HG02610 (cell line): ENCODE results near the gene SCN4A.

Experiments
- ATAC-seq: cut with Tn5 transposase; IDR thresholded peaks from one replicate; pipeline ENCODE4 v1.9.1; 2021; ENCODE audit warnings: mild to moderate bottlenecking, moderate library complexity; ENCODE audit not compliant: unreplicated experiment

The SCN4A gene

DNA sequence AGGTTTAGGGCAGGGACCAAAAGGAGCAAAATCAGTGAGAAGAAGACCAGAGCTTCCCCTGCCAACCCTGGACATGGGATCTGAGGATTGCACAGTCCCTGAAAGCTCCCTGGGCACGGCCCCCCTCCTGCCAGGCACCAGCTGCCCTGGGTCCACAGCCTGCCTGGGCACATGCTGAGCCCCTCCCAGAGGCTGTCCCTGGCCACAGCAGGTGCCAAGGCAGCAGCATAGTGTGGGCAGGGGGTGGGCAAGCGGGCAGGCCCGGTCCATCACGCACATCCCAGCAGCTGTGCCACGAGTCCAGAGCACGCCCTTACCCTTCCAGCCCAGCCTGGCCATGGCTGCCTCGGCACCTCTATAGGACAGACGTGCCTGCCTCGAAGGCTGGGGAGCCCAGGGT is 12.7 kb downstream of the SCN4A start:
- ATAC-seq: no peak

DNA sequence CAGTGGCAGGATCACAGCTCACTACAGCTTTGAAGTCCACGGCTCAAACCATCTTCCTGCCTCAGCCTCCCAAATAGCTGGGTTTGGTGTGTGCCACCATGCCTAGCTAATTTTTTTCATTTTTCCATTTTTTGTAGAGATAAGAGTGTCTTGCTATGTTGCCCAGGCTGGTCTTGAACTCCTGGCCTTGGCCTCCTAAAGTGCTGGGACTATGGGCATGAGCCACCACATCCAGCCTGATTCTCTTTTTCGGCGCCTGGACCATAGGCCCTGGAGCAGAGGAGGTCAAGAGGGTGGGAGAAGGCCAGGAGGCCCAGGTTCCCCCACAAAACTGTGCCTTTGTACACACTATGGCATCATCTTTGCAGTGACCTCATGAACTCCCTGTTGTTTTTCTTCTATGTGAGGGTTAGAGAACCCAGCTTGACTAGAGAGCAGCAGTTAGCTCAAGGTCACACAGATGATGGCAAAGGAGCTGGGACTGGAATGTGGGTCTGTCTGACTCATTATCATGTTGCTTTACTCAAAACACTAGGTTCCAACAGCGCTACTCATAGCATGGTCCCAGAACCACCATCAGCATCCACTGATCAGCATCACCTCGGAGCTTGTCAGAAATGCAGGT is 16.3 kb downstream of the SCN4A start:
- ATAC-seq: no peak

DNA sequence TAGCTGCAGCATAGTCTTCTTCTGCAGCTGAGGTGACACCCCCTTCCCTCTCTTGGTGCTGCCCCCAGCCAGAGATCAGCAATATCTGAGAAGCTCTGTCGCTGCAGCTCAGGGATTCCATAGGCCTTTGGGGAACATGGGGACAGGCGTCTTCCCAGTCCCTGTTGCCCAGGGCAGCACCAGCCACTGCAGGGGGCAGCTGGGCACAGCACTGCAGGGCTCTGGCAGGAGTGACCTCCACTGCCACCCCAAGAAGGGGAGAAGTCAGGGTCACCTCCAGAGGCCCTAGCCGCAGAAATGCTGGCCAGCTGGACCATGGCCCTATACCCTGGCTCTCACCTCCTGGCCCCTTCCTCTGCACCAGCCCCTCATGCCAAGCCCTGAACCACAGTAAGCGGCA is 16.9 kb downstream of the SCN4A start:
- ATAC-seq: no peak

DNA sequence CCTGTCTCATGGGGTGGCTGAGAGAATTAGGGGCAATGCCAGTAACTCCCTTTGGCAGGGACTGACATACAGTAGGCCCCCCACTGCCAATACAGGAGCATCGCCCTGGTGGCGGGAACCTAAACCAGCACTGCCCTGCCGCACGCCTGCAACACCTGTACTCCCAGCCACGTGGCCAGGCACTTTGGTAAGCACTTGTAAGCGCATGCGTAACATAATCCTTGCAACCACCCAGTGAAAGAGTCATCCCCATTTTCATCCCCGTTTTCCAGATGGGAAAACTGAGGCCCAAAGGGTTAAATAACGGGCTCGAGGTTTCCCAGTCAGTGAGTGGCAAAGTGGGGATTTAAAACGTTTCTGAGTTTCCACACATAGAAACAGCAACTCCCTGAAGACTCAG is 17.5 kb downstream of the SCN4A start:
- no peak for ATAC-seq

DNA sequence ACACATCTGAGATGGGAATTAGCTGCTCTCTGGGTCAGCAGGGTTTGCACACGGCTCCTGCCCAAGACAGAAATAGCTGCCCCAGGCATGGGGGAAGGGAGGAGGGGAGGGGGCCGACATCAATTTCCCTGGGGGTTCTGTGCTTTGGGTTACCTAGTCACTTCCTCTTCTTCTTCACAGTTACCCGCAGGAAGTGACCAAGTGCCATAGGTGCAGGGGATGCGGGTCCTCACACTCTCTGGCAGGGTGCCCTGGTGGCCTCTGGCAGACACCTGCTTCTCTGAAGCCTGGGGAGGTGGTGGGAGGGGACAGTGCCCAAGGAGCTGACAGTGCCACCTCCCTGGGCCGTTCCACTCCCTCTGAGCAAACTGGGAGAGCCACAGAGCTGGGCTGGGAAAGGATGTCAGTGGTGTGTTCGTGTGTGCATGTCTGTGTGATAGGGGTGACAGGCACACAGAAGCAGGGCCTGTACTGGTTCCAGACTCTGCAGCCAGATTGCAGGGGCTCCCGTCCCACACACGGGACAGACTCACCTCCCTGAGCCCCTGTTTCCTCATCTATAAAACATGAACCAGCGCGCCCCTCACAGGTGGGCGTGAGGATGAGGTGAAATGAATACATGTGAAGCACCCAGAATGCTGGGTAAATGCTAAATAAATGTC is 18.2 kb downstream of the SCN4A start:
- ATAC-seq: no peak

DNA sequence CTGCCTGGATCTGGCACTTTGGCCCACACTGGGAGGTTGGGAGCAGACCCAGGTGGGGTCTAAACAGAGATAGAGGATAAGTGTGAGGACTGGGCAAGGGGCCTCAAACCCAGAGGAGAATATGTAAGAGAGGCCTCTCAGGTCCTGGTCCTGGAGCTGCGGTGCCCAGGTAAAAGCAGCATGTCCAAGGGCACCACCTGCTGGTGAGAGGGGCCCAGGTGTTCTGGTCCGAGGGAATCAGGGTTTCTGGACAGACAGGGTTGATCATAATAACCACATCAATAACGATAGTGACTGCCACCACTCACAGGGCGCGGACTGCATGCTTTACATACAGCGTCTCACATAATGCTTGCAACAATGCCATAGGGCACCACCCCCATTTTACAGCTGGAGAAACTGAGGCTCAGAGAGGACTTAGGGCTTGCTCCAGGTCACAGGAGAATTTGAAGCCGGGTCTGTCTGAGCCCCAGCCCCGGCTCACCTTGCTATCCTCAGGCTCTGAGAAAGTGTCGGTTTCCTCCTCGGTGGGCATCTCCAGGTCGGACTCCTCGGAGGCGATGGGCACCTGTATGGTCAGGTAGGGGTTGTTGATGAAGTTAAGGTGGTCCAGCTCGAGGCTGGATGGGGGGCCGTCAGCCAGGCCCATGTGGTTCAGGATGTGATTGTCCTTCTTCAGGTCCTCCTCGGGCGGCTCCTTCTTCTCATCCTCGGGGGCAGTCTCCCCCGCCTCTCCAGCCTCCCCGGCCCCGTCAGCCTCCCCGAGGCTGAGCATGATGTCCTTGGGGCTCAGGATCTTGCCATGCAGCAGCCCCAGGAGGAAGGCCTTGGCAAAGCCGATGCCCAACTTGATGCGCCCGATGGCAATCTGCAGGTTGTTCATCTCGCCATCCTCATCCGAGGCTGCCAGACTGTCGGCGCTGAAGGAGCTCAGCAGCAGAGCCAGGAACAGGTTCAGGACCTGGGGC is 21.5 kb downstream of the SCN4A start:
- no peak for ATAC-seq

DNA sequence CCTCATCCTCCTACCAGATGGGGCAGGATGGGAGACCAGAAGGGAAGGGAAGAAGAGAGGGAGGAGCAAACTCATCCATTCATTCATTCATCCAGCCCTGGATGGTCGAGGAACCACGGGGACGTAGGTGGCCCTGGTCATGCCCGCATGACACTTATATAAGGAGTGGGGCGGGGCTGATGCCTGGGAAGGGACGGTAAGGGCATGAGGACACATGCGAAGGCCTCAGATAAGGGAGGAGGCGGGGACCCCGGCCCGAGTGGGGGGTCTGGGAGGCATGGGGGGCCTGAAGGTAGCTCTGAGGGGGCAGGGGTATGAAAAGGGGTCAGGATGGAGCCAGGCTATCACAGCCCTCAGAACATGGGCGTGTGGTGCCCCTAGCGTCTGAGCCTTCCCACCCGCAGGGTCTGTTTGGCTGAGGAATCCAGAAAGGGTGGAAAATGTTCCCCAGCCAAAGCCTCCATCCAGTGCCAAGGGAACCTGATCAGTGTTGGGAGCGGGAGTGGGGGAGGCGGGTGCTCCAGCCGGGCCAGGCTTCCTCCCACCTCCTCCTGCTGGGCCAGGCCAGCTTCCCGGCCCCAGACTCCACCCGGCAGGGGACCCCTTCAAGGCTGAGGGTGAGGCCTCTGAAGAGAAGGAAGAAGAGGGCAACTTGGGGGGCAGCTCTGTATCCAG is 23.0 kb downstream of the SCN4A start:
- no peak for ATAC-seq

DNA sequence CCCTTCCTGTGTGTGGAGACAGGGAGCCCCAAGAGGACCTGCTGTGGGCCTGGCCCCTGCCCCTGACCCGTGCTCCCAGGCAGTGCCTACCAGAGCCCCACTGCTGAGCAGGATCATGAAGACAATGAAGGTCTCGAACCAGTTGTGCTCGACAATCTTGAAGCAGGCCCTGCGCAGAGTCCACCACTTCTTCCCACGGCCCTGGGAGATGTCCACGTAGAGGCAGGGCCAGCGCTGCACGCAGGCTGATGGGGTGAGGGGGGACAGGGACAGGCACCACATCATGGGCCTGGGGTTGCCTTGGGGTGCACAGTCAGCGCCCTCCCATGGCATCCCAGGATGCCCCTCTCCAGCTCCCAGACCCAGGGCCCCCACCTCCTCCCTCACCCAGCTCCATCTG is 24.2 kb downstream of the SCN4A start:
- no peak for ATAC-seq

DNA sequence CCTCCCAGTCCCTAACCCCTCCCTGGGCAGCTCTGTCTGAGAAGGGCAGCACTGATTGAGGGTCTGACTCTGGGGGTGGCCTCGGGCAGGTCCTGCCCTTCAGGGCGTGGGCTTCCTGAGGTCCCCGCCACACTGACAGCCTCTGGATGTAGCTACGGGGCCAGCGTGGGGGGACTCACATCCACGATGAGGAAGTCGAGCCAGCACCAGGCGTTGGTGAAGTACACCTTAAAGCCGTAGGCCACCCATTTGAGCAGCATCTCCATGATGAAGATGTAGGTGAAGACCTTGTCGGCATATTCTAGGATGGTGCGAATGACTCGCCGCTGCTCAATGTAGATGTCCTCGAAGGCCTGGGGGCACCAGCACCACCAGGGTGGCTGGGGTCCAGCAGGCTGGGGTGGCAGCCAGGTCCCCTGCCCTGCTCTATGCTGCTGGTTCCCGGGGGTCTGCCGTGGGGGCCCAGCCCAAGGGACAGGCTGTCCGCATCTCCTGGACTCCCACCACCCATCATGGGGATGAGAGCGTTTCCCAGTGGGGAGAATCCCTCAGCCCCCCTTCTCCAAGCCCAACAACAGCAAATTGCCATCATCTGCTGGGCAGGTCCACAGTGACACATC is 24.9 kb downstream of the SCN4A start:
- no peak for ATAC-seq

DNA sequence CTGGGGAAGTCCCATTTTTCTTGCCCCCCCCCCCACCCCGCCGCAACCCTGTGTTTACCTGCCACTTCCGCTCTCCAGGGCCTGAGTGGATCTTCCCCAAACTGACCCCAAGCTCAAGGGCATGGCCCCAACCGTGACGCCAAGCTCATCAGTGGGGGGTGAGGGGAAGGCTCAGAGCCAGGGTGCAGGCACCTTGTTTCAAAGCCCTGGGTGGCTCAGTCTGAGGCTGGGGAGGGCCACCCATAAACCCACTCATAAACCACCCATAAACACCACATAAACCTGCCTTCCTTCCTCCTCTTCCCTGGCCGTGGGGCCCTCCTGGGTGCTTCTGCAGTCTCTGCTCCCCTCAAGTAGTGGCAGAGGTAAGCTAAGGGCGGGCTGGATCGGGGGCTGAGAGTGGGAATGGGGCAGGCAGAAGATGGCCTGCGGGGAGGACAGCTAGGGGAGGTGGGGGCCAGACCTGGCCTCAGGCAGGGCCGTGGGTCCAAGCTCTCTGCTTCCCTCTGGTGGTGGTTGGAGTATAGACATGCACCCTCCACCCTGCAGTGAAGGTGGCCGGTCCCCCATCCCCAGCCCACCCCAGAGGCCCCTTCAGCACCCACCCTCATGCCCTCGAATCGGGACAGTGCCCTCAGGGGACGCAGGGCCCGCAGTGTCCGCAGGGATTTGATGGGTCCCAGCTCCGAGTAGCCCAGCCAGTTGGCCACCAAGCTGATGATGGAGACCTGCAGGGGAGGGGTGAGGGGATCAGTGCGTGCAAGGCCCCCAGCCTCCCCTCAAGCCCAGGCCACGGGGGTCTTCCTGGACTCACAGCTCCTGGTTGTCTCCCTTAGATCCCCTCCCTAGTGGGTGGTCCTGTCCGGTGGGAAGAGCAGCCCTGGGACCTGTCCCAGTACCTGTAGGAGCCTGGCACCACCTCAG is 26.0 kb downstream of the SCN4A start:
- ATAC-seq: peak; percentile 44

DNA sequence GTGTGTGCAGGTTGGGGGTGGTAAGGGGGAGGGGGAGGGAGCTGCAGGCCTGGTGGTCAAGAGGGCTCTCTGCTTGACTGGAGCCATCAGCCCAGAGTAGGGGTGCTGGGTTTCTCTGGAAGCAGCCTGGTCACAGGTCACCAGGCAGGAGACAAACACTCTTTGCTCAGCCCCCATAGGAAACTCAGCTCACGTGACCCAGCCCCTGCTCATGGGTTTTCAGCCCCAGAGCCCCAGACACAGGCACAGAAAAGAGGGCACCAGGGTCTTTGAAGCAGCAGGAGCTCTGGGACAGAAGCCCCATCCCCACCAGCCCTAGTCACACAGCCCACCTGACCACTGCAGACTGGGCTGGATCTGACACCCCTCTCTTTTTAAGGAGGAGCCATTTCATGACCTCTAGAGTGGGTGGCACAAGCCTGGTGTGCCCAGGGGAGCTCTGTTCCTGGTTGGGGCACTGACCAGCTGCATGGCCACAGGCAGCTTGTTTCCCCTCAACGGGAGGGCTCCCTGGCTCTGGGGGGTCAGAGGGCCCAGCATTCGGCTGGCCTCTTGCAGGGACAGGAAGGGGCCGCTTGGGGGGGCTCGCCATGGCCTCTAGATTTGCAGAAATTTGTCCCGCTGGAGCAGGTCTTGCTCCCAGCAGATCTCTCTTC is 26.8 kb downstream of the SCN4A start:
- ATAC-seq: no peak

DNA sequence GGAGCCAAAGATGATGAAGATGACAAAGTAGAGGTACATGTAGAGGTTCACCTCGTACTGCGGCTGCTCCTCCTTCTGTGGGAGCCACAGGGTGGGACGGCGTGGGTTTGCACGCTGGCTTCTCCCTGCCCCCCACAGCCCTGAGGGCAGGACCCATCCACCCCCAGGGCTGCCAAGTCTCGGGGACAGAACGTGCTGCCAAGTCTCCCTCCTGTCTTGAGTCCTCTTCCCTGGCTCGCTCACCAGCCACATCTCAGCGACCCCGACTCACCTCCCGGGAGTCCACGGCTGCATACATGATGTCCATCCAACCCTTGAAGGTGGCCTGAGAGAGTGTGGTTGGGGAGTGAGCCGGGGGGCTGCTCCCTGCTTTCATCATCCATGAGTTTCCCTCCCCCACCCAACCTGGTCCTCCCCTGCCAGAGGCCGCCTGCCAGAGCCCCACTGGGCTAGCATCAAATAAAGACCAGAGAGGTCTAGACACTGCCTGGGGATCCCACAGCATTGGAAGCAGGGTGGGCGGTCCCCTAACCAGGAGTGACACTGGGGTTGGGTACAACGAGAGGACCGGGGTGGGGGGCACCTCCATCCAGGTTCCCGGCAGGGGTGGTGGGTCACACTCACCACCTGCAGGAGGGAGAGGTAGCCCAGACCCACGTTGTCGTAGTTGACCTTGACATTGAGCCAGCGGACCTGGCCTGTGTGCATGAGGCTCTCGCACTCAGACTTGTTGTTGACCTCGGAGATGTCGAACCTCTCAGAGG is 27.8 kb downstream of the SCN4A start:
- ATAC-seq: no peak

DNA sequence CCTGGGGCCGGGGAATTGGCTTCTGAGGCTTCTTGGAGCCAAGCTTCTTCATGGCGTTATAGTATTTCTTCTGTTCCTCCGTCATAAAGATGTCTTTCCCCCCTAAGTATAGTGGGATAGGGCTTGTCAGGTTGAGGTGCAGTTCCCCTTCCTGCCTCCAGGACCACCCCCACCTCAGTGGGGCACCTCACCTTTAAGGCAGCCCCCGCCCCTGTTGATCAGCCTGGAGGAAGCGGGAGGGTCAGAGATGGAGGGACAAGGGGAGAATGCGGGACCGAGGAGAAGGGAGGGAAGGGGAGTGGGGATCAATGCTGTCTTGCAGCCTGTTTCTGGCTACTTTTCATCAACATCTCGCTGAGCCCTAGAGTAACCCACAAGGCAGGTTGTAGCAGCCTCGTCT is 29.0 kb downstream of the SCN4A start:
- no peak for ATAC-seq

DNA sequence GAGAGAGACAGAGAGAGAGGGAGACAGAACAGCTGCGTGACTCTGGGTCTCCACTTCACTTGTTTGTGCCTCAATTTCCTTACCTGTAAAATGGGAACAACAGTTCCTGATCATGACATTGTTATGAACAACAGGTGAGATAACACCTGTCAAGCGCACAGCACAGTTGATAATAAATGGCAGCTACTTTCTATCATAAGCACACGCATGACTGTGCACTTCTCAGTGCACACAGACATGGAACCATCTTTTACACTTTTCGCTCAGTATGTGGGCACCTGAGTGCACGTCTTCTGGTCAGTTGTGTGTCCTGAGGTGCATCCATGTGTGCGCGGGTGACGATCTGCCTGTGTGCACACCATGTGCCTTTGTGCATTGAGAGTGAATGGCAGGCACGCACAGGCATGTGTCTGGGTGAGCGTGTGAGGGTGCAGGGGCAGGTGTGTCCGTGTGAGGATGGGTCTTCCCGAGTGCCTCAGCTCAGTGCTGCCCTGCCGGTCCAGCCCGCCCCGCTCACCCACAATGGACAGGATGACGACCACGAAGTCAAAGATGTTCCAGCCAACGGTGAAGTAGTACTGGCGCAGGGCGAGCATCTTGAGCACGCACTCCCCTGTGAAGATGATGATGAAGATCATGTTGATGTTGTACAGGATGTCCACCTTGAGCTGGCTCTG is 30.3 kb downstream of the SCN4A start:
- no peak for ATAC-seq

DNA sequence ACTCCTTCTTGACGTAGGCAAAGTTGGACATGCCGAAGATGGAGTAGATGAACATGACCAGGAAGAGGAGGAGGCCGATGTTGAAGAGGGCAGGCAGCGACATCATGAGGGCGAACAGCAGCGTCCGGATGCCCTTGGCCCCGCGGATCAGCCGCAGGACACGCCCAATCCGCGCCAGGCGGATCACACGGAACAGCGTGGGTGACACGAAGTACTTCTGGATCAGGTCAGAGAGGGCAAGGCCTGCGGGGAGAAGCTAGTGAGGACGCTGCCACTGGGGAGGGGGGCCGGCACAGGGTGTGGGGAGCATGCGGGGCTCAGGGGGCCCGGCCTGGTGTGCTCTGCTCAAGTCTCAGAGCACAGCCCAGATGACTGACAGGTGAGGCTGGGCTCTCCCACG is 31.0 kb downstream of the SCN4A start:
- ATAC-seq: no peak

DNA sequence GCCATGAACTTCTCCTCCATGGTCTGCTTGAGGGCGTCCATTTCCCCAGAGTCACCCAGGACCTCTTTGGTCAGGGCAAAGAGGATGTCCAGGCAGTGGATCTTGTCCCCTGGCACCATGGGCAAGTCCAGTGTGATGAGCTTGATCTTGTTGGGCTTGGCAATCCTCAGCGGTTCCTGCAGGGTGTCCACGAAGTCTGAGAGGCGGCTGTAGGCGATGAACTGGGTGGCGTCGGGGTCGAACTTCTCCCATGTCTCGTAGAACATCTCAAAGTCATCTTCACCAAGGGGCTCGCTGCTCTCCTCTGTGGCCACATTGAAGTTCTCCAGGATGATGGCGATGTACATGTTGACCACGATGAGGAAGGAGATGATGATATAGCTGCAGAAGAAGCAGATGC is 31.6 kb downstream of the SCN4A start:
- no peak for ATAC-seq

DNA sequence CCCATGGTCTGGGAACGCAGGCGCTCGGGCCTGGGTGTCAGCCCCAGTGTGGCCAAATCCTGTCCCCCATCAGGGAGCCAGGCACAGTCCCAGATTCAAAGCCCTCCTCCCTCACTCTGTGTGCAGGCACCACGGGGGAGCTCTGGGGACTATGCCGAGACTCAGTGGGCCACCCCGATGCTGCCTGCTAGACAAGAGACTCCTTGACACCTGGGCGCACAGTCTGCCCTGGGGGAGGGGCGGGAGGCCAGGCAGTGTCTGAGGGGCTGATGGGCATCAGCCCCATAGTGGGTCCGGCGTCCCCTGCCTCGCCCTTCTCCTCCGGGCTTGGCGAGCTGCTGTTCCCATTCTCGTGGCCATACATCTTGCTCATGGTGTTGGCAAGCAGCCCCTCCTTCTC is 32.1 kb downstream of the SCN4A start:
- no peak for ATAC-seq

DNA sequence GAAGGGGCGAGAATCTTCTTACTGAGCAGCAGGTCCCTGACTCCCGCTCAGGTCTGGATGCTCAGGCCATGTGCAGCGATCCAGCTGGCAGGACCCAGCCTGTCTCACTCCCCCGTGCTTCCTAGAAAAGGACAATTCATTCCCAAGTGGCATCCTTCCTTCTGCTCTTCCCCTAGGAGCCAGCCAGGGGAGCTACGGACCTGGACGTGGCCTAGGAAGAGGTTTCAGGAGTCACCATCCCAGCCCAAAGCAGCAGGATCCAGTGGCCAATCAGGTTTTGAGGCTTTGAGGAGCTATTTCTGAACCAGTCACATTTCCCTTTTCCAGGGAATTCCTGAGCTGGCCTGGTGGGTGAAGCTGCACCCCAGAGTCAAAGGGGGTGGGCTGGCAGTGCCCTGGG is 32.8 kb downstream of the SCN4A start:
- ATAC-seq: no peak
